PC-3 (cell line): ENCODE results near the gene GLI1. TPM values are rescaled to one million over a fixed set of nuclear protein-coding genes. Genes with fewer than 3 reads are reported as not detected.

Experiments used
- ATAC-seq: fragments of 200-7000 bp; cut with Tn5 transposase; 2 replicates; pipeline ENCODE4 v1.9.1; 2020; ENCODE audit warnings: mild to moderate bottlenecking, moderate library complexity
- BruUV-seq: library from RNA; stranded (reverse); fragments of 400-500 nt; replicated peaks from 2 replicates; lab custom pipeline; 2021; lab: Mats Ljungman, UMichigan
- CTCF ChIA-PET: fragments of 300-600 bp; sonication (Branson Sonifier 250); formaldehyde crosslinking; loops from one replicate; lab custom pipeline; 2022; ENCODE audit warnings: antibody characterized with exemption; lab: Charles Lee
- POLR2A ChIA-PET: fragments of 300-600 bp; sonication (Branson Sonifier 250); formaldehyde crosslinking; loops from one replicate; lab custom pipeline; 2022; ENCODE audit warnings: antibody characterized with exemption; ENCODE audit not compliant: unreplicated experiment; lab: Charles Lee
- DNase-seq: peaks from one replicate; pipeline ENCODE4 v3.0.0-alpha.2; 2015
- H2AFZ ChIP-seq: fragments of 300-600 bp; sonication (generic); 2 replicates; pipeline ENCODE4 v1.6.0; 2016; ENCODE audit warnings: antibody characterized with exemption, low read length
- H3F3A ChIP-seq: fragments of 300-600 bp; sonication (generic); one replicate; pipeline ENCODE4 v1.6.0; 2017; ENCODE audit warnings: antibody characterized with exemption, low read length, control low read depth, mild to moderate bottlenecking; ENCODE audit not compliant: unreplicated experiment
- H3K27ac ChIP-seq: fragments of 300-600 bp; sonication (generic); 2 replicates; pipeline ENCODE4 v1.5.1; 2016; ENCODE audit warnings: mild to moderate bottlenecking, low read length
- H3K27me3 ChIP-seq: fragments of 300-600 bp; sonication (generic); 2 replicates; pipeline ENCODE4 v1.6.1; 2016; ENCODE audit warnings: low read length, mixed read lengths
- H3K36me3 ChIP-seq: fragments of 300-600 bp; sonication (generic); 2 replicates; pipeline ENCODE4 v1.6.1; 2016; ENCODE audit warnings: low read depth, mixed run types, low read length, mixed read lengths
- H3K4me1 ChIP-seq: fragments of 300-600 bp; sonication (generic); 2 replicates; pipeline ENCODE4 v1.5.1; 2016; ENCODE audit warnings: low read length; ENCODE audit not compliant: insufficient read depth
- H3K4me2 ChIP-seq: fragments of 300-600 bp; sonication (generic); 2 replicates; pipeline ENCODE4 v1.6.0; 2016; ENCODE audit warnings: low read length
- H3K4me3 ChIP-seq: fragments of 300-600 bp; sonication (generic); 2 replicates; pipeline ENCODE4 v1.5.1; 2016; ENCODE audit warnings: mild to moderate bottlenecking, low read length, mixed read lengths
- H3K79me2 ChIP-seq: fragments of 300-600 bp; sonication (generic); 2 replicates; pipeline ENCODE4 v1.6.1; 2017; ENCODE audit warnings: low read length, mixed read lengths
- H3K9ac ChIP-seq: fragments of 300-600 bp; sonication (generic); 2 replicates; pipeline ENCODE4 v1.6.0; 2016; ENCODE audit warnings: mild to moderate bottlenecking, low read length
- H3K9me2 ChIP-seq: fragments of 300-600 bp; sonication (generic); replicated peaks from 2 replicates; pipeline ENCODE4 v1.6.1; 2016; ENCODE audit warnings: mixed run types, low read length, mixed read lengths
- H3K9me3 ChIP-seq: fragments of 300-600 bp; sonication (generic); 2 replicates; pipeline ENCODE4 v1.6.1; 2016; ENCODE audit warnings: low read length, mixed read lengths
- H4K20me1 ChIP-seq: fragments of 300-600 bp; sonication (generic); 2 replicates; pipeline ENCODE4 v1.6.1; 2016; ENCODE audit warnings: low read length, mixed read lengths
- EZH2 ChIP-seq: fragments of 300-600 bp; sonication (generic); IDR thresholded peaks from one replicate; pipeline ENCODE4 v1.6.1; 2017; ENCODE audit warnings: antibody characterized with exemption, mild to moderate bottlenecking, low read length; ENCODE audit not compliant: unreplicated experiment
- EZH2phosphoT487 ChIP-seq: fragments of 300-600 bp; sonication (generic); IDR thresholded peaks from 2 replicates; pipeline ENCODE4 v1.6.1; 2018; ENCODE audit warnings: mild to moderate bottlenecking, antibody characterized with exemption, low read length, borderline replicate concordance
- intact Hi-C: fragments of 100-400 bp; cut with micrococcal nuclease; formaldehyde crosslinking; loops from 2 replicates; pipeline ENCODE4 v1.9.0; 2023
- total RNA-seq: library from RNA; depleted of rRNA; stranded (reverse); fragments of >200 nt; gene quantifications from 2 replicates; pipeline ENCODE4 v1.2.3, GENCODE V29; 2014
- TF ChIP-seq, protein P1 (sequence below): fragments of 300-600 bp; sonication (generic); conservative IDR thresholded peaks from 2 replicates; pipeline ENCODE4 v1.5.1; 2017; ENCODE audit warnings: antibody characterized with exemption, low read depth, mild to moderate bottlenecking, low read length

Gene GLI1
- total RNA-seq, 1 experiment from 2014 or later: 3.0 TPM

DNA sequence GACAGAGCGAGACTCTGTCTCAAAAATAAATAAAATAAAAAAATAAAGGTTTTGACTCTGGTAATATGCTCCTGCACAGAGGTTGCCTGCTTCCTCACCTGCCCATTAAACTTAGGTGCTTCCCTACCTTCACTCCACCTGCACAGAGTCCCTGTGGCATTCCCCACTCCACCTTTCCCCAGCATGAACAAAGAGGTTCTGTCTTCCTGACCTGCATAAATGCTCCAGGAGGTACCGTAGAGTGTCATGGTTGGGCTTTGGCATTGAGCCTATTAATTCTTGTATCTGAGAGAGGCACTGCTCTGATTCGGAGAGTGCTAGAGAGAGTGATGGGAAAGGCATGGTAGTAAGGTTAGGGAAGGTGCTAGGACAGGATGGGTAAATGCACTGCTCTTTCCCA lies 13.8 kb downstream of the GLI1 start:
- POLR2A ChIA-PET: no interaction called here
- Histone ChIP-seq H3K9me3 (no peaks in the 10 kb centered on the region), H3K79me2 (no peaks in the 10 kb centered on the region), H3K9me2 (no peaks in the 10 kb centered on the region), H2AFZ (no peak overlapping the region), H3K4me3 (no peak overlapping the region), H3K4me1 (no peaks in the 10 kb centered on the region), H4K20me1 (no peaks in the 10 kb centered on the region), H3K9ac (no peak overlapping the region), H3F3A (no peaks in the 10 kb centered on the region), H3K36me3 (no peaks in the 10 kb centered on the region), H3K27ac (no peak overlapping the region), H3K4me2 (no peak overlapping the region), H3K27me3 (peaks cover 68% of the 10 kb centered on the region)
- intact Hi-C loops: no loop called here
- no TSS peak for BruUV-seq
- CTCF ChIA-PET: no interaction called here
- DNase-seq (no peak), ATAC-seq (no peak)
- TF ChIP-seq EZH2: no peak
- TF ChIP-seq EZH2phosphoT487: no peak

DNA sequence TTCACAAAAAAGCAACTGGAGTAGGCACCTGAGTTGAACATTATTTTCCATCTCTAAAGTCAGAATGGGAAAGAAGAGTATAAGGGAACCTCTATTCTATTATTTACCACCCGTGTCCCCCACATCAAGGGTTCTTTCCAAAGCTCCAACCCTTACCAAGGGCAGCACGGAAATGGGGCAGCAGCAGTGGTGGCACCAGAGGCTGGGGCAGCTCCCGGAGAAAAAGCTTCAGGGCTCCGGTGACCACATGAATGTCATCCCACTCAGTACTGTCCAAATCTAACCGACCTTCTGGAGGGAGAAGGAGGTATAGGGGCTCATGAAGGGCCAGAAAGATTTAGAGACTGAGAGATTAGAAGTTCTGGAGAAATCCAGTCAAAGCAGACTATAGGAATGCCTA lies 14.3 kb downstream of the GLI1 start:
- Histone ChIP-seq H3K79me2 (no peaks in the 10 kb centered on the region), H3K36me3 (no peaks in the 10 kb centered on the region), H3K9ac (no peak overlapping the region), H3K9me3 (no peaks in the 10 kb centered on the region), H3F3A (no peaks in the 10 kb centered on the region), H2AFZ (no peak overlapping the region), H3K4me1 (no peaks in the 10 kb centered on the region), H3K9me2 (no peaks in the 10 kb centered on the region), H4K20me1 (no peaks in the 10 kb centered on the region), H3K4me3 (no peak overlapping the region), H3K27ac (no peak overlapping the region), H3K4me2 (no peak overlapping the region), H3K27me3 (peaks cover 66% of the 10 kb centered on the region)
- ChIA-PET CTCF (no interaction called here), POLR2A (no interaction called here)
- DNase-seq (no peak), ATAC-seq (no peak)
- TF ChIP-seq EZH2: no peak
- TF ChIP-seq, protein P1, sequence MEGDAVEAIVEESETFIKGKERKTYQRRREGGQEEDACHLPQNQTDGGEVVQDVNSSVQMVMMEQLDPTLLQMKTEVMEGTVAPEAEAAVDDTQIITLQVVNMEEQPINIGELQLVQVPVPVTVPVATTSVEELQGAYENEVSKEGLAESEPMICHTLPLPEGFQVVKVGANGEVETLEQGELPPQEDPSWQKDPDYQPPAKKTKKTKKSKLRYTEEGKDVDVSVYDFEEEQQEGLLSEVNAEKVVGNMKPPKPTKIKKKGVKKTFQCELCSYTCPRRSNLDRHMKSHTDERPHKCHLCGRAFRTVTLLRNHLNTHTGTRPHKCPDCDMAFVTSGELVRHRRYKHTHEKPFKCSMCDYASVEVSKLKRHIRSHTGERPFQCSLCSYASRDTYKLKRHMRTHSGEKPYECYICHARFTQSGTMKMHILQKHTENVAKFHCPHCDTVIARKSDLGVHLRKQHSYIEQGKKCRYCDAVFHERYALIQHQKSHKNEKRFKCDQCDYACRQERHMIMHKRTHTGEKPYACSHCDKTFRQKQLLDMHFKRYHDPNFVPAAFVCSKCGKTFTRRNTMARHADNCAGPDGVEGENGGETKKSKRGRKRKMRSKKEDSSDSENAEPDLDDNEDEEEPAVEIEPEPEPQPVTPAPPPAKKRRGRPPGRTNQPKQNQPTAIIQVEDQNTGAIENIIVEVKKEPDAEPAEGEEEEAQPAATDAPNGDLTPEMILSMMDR: no peak
- TF ChIP-seq EZH2phosphoT487: no peak
- BruUV-seq: no TSS peak
- intact Hi-C loops: no loop called here

DNA sequence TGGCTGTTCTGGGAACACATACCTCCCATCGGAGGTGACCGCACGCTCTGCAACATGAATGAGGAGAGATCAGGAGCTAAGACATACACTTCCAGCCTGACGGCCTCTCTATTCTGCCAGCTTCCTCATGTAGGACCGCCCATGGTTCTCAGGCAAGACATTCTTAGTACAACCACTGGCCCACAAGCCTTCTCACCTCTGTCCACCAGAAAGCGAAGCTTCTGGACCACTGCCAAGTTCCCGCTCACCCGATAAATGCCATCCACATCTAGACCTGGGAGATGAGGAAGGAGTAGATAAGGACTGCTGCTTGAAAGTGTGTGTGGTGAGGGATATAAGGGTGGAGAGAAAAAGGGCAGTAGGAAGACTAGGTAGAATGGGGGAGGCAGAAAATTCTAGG lies 14.8 kb downstream of the GLI1 start:
- DNase-seq: no peak
- H3K79me2 ChIP-seq: no peaks in the 10 kb centered on the region
- no peak for ATAC-seq
- TF ChIP-seq EZH2phosphoT487 (no peak), EZH2 (no peak)
- TF ChIP-seq, protein P1: no peak
- ChIA-PET POLR2A (interaction anchor here (0.7 kb wide), 1 partner anchor 11 kb away, joined by 3 read pairs; no protein-coding TSS in a partner anchor), CTCF (no interaction called here)
- H3K9me3 ChIP-seq: no peaks in the 10 kb centered on the region
- H3K4me2 ChIP-seq: no peak overlapping the region
- no peaks in the 10 kb centered on the region for H3K4me1 ChIP-seq
- no peaks in the 10 kb centered on the region for H4K20me1 ChIP-seq
- H3F3A ChIP-seq: no peaks in the 10 kb centered on the region
- no peak overlapping the region for H2AFZ ChIP-seq
- intact Hi-C loops: no loop called here
- H3K27me3 ChIP-seq: peaks cover 60% of the 10 kb centered on the region
- no peak overlapping the region for H3K4me3 ChIP-seq
- no peaks in the 10 kb centered on the region for H3K9me2 ChIP-seq
- BruUV-seq: no TSS peak
- H3K27ac ChIP-seq: no peak overlapping the region
- H3K9ac ChIP-seq: no peak overlapping the region
- no peaks in the 10 kb centered on the region for H3K36me3 ChIP-seq
